ENCODE measurements around the gene HOXD4.

Gene HOXD4

DNA sequence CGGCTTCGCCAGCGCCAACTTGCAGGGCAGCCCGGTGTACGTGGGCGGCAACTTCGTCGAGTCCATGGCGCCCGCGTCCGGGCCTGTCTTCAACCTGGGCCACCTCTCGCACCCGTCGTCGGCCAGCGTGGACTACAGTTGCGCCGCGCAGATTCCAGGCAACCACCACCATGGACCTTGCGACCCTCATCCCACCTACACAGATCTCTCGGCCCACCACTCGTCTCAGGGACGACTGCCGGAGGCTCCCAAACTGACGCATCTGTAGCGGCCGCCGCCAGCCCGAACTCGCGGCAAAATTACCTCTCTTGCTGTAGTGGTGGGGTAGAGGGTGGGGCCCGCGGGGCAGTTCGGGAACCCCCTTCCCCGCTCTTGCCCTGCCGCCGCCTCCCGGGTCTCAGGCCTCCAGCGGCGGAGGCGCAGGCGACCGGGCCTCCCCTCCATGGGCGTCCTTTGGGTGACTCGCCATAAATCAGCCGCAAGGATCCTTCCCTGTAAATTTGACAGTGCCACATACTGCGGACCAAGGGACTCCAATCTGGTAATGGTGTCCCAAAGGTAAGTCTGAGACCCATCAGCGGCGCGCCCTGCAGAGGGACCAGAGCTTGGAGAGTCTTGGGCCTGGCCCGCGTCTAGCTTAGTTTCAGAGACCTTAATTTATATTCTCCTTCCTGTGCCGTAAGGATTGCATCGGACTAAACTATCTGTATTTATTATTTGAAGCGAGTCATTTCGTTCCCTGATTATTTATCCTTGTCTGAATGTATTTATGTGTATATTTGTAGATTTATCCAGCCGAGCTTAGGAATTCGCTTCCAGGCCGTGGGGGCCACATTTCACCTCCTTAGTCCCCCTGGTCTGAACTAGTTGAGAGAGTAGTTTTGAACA is 20.9 kb downstream of the HOXD4 start:
- no peak for TF ChIP-seq ZNF565 (CRISPR knock-in tag; conservative IDR thresholded peaks at IDR 0.05; ENCODE audit: low read depth)
- TF ChIP-seq, protein P1, sequence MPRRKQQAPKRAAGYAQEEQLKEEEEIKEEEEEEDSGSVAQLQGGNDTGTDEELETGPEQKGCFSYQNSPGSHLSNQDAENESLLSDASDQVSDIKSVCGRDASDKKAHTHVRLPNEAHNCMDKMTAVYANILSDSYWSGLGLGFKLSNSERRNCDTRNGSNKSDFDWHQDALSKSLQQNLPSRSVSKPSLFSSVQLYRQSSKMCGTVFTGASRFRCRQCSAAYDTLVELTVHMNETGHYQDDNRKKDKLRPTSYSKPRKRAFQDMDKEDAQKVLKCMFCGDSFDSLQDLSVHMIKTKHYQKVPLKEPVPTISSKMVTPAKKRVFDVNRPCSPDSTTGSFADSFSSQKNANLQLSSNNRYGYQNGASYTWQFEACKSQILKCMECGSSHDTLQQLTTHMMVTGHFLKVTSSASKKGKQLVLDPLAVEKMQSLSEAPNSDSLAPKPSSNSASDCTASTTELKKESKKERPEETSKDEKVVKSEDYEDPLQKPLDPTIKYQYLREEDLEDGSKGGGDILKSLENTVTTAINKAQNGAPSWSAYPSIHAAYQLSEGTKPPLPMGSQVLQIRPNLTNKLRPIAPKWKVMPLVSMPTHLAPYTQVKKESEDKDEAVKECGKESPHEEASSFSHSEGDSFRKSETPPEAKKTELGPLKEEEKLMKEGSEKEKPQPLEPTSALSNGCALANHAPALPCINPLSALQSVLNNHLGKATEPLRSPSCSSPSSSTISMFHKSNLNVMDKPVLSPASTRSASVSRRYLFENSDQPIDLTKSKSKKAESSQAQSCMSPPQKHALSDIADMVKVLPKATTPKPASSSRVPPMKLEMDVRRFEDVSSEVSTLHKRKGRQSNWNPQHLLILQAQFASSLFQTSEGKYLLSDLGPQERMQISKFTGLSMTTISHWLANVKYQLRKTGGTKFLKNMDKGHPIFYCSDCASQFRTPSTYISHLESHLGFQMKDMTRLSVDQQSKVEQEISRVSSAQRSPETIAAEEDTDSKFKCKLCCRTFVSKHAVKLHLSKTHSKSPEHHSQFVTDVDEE (CRISPR knock-in tag; IDR thresholded peaks at IDR 0.05) = no peak
- TF ChIP-seq RARB (CRISPR knock-in tag; IDR thresholded peaks at IDR 0.05) = no peak
- no peak for TF ChIP-seq ARNTL (CRISPR knock-in tag; IDR thresholded peaks at IDR 0.05; ENCODE audit: borderline replicate concordance, low read depth)
- TF ChIP-seq, protein P2, sequence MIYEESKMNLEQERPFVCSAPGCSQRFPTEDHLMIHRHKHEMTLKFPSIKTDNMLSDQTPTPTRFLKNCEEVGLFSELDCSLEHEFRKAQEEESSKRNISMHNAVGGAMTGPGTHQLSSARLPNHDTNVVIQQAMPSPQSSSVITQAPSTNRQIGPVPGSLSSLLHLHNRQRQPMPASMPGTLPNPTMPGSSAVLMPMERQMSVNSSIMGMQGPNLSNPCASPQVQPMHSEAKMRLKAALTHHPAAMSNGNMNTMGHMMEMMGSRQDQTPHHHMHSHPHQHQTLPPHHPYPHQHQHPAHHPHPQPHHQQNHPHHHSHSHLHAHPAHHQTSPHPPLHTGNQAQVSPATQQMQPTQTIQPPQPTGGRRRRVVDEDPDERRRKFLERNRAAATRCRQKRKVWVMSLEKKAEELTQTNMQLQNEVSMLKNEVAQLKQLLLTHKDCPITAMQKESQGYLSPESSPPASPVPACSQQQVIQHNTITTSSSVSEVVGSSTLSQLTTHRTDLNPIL (CRISPR knock-in tag; IDR thresholded peaks at IDR 0.05; ENCODE audit: low read depth) = no peak
- no peak for TF ChIP-seq GLIS3 (CRISPR knock-in tag; IDR thresholded peaks at IDR 0.05)
- no peak for TF ChIP-seq ZNF70 (CRISPR knock-in tag; IDR thresholded peaks at IDR 0.05)
- TF ChIP-seq ZNF8 (CRISPR knock-in tag; IDR thresholded peaks at IDR 0.05) = no peak
- TF ChIP-seq CSDC2 (CRISPR knock-in tag; IDR thresholded peaks at IDR 0.05) = no peak
- TF ChIP-seq TOX (CRISPR knock-in tag; IDR thresholded peaks at IDR 0.05; ENCODE audit: borderline replicate concordance) = no peak
- TF ChIP-seq SNAI2 (CRISPR knock-in tag; IDR thresholded peaks at IDR 0.05) = no peak
- no peak for TF ChIP-seq ISL1 (CRISPR knock-in tag; IDR thresholded peaks at IDR 0.05)
- TF ChIP-seq, protein P3, sequence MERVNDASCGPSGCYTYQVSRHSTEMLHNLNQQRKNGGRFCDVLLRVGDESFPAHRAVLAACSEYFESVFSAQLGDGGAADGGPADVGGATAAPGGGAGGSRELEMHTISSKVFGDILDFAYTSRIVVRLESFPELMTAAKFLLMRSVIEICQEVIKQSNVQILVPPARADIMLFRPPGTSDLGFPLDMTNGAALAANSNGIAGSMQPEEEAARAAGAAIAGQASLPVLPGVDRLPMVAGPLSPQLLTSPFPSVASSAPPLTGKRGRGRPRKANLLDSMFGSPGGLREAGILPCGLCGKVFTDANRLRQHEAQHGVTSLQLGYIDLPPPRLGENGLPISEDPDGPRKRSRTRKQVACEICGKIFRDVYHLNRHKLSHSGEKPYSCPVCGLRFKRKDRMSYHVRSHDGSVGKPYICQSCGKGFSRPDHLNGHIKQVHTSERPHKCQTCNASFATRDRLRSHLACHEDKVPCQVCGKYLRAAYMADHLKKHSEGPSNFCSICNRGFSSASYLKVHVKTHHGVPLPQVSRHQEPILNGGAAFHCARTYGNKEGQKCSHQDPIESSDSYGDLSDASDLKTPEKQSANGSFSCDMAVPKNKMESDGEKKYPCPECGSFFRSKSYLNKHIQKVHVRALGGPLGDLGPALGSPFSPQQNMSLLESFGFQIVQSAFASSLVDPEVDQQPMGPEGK (CRISPR knock-in tag; IDR thresholded peaks at IDR 0.05; ENCODE audit: borderline replicate concordance) = no peak
- TF ChIP-seq TCF4 (CRISPR knock-in tag; IDR thresholded peaks at IDR 0.05; ENCODE audit: borderline replicate concordance) = no peak
- TF ChIP-seq, protein P4, sequence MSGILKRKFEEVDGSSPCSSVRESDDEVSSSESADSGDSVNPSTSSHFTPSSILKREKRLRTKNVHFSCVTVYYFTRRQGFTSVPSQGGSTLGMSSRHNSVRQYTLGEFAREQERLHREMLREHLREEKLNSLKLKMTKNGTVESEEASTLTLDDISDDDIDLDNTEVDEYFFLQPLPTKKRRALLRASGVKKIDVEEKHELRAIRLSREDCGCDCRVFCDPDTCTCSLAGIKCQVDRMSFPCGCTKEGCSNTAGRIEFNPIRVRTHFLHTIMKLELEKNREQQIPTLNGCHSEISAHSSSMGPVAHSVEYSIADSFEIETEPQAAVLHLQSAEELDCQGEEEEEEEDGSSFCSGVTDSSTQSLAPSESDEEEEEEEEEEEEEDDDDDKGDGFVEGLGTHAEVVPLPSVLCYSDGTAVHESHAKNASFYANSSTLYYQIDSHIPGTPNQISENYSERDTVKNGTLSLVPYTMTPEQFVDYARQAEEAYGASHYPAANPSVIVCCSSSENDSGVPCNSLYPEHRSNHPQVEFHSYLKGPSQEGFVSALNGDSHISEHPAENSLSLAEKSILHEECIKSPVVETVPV (CRISPR knock-in tag; IDR thresholded peaks at IDR 0.05) = no peak
- no peak for TF ChIP-seq ZFP30 (CRISPR knock-in tag; IDR thresholded peaks at IDR 0.05)
- TF ChIP-seq ESRRG (CRISPR knock-in tag; IDR thresholded peaks at IDR 0.05) = no peak
- TF ChIP-seq, protein P5, sequence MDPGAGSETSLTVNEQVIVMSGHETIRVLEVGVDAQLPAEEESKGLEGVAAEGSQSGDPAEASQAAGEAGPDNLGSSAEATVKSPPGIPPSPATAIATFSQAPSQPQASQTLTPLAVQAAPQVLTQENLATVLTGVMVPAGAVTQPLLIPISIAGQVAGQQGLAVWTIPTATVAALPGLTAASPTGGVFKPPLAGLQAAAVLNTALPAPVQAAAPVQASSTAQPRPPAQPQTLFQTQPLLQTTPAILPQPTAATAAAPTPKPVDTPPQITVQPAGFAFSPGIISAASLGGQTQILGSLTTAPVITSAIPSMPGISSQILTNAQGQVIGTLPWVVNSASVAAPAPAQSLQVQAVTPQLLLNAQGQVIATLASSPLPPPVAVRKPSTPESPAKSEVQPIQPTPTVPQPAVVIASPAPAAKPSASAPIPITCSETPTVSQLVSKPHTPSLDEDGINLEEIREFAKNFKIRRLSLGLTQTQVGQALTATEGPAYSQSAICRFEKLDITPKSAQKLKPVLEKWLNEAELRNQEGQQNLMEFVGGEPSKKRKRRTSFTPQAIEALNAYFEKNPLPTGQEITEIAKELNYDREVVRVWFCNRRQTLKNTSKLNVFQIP (CRISPR knock-in tag; IDR thresholded peaks at IDR 0.05; ENCODE audit: borderline replicate concordance, low read depth) = no peak
- no peak for ATAC-seq

DNA sequence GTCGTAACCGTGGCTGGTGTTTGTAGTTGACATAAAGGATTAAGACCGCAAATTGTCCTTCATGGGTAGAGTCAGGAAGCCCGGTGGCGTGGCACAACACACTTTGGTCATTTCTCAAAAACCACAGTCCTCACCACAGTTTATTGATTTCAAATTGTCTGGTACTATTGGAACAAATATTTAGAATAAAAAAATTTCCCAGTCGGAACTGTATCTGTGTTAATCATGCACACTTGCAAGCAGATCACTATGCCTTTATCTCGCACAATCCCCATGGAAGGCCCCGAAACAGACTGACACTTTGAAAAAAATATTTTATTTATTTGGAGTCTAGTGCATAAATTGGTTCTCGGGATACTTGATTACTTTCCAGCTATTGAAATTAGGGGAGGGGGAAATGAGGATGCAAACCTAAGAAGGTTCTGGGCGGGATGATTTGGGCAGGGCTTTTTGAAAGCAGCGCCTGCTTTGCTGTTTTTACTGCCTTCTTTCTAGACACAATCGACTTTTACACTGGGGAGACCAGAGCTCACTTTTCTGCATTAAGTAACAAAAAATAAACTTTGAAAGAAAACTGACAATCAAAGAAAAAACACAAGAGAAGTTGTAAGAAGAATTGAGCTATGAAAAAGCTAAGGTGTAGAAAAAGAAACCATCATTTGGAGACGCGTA is 21.7 kb downstream of the HOXD4 start:
- ATAC-seq = no peak
- no peak for TF ChIP-seq OSR1 (CRISPR knock-in tag; IDR thresholded peaks at IDR 0.05)
- no peak for TF ChIP-seq CSDC2 (CRISPR knock-in tag; IDR thresholded peaks at IDR 0.05)
- TF ChIP-seq, protein P4 (CRISPR knock-in tag; IDR thresholded peaks at IDR 0.05) = no peak
- TF ChIP-seq TCF4 (CRISPR knock-in tag; IDR thresholded peaks at IDR 0.05; ENCODE audit: borderline replicate concordance) = no peak
- no peak for TF ChIP-seq PPARA (CRISPR knock-in tag; IDR thresholded peaks at IDR 0.05; ENCODE audit: borderline replicate concordance)
- TF ChIP-seq ZFP30 (CRISPR knock-in tag; IDR thresholded peaks at IDR 0.05) = no peak
- no peak for TF ChIP-seq ZC3H10 (CRISPR knock-in tag; IDR thresholded peaks at IDR 0.05)
- no peak for TF ChIP-seq ZFP3 (CRISPR knock-in tag; IDR thresholded peaks at IDR 0.05)
- TF ChIP-seq ZNF565 (CRISPR knock-in tag; conservative IDR thresholded peaks at IDR 0.05; ENCODE audit: low read depth) = no peak
- no peak for TF ChIP-seq TOX (CRISPR knock-in tag; IDR thresholded peaks at IDR 0.05; ENCODE audit: borderline replicate concordance)
- TF ChIP-seq ISL1 (CRISPR knock-in tag; IDR thresholded peaks at IDR 0.05) = no peak
- TF ChIP-seq GLIS3 (CRISPR knock-in tag; IDR thresholded peaks at IDR 0.05) = no peak
- TF ChIP-seq, protein P3 (CRISPR knock-in tag; IDR thresholded peaks at IDR 0.05; ENCODE audit: borderline replicate concordance) = no peak
- no peak for TF ChIP-seq ZNF70 (CRISPR knock-in tag; IDR thresholded peaks at IDR 0.05)
- TF ChIP-seq, protein P2 (CRISPR knock-in tag; IDR thresholded peaks at IDR 0.05; ENCODE audit: low read depth) = no peak
- TF ChIP-seq BACH2 (CRISPR knock-in tag; IDR thresholded peaks at IDR 0.05; ENCODE audit: borderline replicate concordance) = no peak

Measured in SK-N-SH treated with all-trans-retinoic acid at 6 μM for 48 hours (cell line).